HG03060 (cell line): Measurements from ENCODE around the gene SMIM15.

Experiments used
- ATAC-seq: cut with Tn5 transposase; IDR thresholded peaks from one replicate; pipeline ENCODE4 v1.9.1; 2021; ENCODE audit warnings: low read depth, moderate number of reproducible peaks; ENCODE audit not compliant: unreplicated experiment

Gene SMIM15

DNA sequence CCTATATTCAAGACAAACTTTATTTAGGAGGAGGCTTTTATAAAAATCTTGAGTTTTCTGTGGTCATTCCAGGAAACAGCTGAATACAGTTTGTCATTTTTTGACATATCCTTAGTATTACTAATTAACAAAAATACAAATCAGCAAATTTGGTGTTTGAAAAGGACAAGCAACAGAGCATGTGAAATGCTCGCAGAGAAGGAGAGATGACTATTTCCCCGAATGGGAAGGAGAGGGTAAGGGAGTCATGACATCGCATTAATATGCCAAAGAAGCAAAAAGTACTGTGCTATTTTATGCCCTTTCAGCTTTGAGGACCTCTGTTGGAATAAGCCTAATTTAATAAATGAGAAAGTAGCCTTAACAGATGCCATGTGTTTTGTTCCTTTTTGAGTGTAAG lies 1.8 kb downstream of the SMIM15 start:
- no peak for ATAC-seq

DNA sequence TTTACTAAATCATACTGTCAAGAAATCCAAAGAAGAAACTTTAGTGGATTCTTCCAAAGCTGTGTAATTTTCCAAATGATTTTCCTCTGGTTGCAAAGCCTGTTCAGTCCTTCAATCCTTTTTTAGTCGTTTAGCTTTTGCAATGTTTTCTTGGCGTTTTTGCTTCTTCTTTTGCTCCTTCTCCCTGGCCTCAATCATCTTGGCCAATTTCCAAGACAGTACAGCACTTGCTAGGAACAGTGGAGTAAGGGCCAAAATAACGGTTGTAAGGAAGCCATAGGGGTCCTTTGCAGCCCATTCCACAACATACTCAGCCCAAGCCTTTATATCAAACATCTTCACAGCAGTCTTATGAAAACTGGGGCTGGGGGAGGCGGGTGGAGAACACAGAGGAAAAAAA lies 2.4 kb downstream of the SMIM15 start:
- ATAC-seq, result no peak

DNA sequence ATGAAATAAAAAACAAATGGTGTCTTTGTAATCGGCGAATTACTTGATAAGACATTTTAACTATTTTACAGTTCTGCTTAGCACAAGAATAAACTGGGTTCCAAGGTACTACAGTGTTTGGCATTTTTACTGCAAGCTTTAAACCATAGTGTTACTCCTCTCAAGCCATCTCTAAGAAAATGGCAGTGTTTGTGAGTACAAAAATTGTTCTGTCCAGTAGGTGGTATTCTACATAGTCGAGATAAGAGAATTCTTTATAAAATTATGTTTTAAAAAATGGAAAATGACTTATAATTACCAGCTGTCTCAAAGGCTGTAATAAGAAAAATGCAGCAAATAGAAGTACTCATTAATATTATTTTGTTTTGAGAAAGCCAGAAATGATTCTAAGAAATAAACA lies 3.2 kb downstream of the SMIM15 start:
- ATAC-seq, result no peak

DNA sequence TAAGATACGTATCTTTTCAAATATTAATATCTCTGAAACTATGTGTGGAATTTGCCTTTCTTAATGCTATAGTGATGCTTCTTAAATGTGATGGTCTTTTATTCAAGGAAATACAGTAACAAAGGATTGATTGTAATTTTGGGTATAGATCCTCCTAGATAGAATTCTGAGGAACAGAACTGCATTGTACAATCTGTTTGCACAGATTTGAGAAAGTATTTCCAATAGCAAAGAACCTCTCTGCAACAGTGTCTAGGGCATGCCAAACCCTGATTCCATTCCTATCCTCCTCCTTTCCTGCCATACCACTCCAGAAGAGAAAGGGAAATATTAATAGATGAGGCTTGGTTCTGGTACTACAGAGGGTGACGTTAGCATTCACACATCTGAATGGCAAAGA lies 10.4 kb downstream of the SMIM15 start:
- ATAC-seq, result no peak

DNA sequence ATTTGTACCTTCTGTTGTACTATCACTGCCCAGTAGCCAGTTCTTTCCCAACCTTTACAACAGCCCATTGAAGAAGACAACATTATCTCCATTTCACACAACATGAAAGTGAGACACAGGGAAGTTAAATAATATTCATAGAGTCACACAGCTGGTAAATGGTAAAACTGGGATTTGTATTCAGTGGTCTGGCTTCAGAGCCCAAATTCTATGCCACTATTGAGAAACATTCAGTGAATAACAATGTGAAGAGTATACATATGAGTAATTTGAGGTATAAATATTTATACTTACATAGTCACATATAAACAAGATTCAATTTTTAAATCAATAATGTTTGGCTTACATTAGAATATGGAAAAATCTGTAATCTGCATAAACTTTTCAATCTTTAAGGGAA lies 13.8 kb downstream of the SMIM15 start:
- no peak for ATAC-seq

DNA sequence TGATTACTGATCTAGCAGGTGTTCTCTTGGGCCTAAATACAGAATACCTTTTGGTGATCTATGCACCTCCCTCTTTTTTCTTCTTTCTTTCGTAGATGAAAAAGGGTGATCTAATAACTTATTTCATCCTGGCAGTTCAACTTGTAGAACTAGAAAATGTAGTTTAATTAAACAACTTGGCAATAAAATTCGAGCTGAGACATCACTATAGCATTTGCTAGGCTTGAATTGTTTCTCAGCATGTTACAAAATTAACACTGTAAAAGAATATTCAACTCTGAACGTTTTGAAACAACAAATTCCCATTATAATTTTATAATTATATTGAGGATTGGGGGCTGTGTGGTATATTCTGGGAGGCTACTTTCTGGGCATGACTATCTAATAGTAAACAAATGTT lies 19.5 kb downstream of the SMIM15 start:
- ATAC-seq, result no peak

DNA sequence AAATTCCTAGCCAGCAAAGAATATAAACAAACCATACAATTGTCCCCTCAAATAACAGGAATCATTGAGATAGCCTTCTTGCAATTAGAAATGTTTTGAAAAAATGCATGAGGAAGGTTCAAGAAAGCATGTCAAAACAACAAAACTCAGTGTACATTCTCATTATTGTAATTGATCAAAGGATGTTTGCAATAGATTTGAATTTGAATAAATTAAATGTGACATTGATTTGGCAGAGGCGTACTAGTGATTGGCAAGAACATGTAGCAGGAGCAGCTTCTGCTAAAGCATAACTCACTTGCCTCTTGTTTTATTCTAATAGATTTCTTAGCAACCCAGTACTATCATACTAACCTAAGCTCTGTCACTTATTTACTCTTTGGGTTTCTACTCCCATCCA lies 19.9 kb downstream of the SMIM15 start:
- ATAC-seq, result no peak

DNA sequence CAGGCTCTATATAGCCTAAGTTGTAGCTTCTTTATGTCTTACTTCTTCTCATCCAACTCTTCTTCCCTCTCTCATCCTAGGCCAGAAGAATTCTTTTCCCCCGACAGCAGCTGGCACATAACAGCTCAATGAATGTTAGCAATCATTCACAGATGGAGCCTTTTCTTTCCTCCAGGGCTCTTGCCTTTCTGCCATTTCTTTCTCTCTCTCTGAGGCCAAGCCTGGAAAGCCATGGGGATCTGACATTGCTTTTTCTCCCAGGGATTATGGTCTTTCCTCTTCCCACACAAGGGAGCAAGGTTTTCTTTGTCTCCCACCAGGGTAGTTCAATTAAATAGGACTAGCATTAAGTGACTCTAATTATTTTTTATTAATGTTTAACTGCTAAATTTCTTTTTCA lies 20.5 kb downstream of the SMIM15 start:
- no peak for ATAC-seq

DNA sequence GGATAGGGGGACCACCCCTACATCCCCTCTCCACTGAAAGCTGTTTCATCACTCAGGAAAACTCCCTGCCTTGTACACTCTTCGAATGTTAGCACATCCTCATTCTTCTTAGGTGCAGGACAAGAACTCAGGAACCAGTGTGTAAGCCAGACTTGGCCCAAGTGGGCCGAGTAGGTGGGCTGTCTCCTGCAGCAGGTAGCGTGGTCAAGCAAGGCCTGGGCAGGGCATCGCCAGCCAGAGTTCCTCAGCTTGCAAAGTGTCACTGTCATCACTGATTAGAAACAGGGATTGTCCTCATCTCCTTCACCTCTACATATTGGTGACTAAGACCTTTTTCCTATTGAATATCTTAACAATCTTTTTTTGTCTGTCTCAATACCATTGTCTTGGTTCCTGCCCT lies 22.3 kb downstream of the SMIM15 start:
- ATAC-seq, result no peak

DNA sequence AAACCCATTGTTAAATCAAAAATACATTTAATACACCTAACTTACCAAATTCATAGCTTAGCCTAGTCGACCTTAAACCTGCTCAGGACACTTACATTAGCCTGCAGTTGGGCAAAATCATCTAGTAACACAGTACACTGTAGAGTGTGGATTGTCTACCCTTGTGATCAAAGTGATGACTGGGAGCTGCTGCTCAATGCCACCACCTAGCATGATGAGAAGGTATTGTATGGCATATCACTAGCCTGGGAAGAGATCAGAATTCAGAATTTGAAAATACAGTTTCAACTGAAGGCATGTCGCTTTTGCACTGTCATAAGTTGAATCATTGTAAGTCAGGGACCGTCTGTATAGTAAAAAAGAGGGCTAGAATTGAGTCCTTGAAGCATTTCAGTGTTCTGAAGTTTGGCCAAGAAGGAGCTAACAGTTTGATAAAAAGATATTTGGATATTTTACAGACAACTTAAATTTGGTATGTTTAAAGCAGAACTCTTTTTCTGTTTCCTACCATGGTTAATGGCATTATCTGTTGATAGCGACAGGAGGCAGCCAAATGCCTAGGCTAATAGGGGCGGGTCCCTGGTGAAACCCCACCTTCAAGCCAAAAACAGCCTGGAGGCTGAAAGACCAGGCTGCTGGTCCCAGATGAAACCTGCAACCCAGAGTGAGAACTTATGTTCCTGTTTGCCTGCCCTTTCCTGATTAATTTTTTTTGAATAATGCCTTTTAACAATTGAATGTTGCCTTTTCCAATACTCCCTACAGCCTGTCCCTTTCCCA lies 23.0 kb downstream of the SMIM15 start:
- no peak for ATAC-seq

DNA sequence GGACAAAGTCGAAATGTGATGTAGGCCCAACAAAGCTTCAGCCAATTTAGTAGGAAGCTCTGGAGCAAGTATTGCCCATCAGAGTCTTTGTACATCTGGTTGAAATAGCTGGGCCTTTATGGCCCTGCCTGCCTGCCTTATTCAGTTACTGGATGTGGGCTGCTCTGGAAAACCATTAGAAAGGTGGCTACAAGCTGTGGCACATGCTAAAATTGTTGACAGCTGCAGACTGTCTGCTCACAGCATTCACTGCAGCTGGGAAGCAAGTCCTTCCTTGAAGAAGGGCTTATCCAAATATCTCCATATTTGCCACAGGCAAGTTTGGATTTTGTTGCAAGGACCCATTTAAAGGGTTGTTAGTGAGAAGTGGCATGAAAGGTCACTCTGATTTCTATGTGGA lies 24.4 kb downstream of the SMIM15 start:
- ATAC-seq, result no peak

DNA sequence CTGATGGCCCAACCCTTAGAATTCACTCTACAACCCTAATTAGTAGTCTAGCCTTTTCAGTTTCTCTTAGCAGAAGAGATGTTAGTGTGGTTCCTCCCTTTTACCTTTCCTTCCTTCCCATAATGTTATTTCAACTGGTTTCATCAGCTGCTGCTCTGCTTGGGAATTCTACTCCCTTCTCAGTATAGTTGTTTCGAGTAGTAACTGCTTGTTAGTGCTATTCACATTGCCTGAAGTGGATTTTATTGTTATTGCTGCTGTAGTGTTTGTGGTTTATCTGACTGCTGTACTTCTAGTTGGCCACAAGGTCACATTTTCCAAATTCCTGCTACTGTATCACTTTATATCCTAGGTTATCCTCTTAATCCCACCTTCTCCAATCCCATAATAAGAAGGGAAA lies 29.7 kb downstream of the SMIM15 start:
- ATAC-seq, result no peak

DNA sequence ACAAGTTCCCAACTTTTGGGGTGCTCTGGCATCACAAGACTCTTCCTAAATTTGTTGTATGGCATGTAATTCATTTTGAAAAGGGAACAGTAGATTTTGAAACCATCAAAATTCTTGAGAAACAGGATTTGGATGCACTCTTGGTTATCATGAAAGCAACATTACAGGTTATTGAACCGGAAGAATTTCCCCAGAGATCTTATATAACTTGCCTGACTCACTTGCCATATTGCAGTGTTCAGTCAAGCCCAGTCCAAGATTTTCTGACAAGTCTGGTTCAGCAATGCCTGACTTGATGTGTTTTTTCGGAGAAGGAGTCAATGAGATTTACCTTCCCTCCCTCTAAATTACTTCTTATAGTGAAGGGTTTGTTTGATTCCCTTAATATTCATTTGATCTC lies 32.0 kb downstream of the SMIM15 start:
- no peak for ATAC-seq

DNA sequence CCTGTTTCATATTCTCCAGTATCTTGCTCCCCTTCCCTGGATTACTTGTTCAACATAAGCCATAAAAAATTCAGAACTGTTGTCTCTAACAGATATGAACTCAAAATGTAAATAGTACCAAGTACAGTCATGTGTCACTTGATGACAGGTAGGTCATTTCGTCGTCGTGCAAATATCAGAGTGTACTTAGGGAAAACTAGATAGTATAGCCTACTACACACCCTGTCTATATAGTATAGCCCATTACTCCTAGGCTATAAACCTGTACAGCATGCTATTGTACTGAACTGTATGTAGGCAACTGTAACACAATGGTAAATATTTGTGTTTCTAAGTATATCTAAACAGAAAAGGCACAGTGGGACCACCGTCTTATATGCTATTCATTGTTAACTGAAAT lies 39.1 kb downstream of the SMIM15 start:
- no peak for ATAC-seq

DNA sequence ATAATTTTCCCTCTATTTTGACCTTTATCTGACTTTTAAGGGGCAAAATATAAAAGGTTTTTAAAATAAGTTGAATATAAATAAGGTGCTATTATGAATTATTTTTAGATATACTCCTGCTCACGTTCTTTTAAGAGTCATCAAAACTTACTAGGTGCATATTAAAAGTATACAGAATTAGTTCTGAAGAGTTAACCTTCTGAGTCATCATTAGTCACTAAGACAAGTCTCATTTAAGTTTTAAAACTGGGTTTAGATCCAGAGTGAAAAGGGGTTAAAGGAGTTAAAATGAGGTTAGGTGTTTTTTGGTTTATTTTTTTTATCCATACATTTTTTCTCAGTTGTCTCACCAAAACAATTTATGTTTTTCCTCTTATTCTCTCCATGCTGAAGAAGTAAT lies 41.7 kb downstream of the SMIM15 start:
- no peak for ATAC-seq

DNA sequence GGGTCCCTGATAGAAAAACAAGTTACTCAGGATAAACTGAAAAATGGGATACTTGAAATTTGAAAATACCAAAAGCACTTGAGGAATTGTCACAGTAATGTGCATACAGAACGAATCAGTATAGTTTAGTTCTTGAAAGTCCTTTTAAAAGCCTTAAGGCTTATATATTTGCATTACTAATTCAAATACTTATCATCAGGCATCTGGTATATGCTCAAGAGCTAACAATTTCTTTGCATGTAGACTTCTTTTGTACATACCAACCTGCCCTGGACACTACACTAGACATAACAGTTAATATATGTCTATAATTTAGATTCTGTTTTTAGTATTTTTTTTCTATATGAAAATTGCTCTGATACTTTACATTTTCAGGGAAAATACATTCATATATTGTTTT lies 43.2 kb downstream of the SMIM15 start:
- ATAC-seq, result no peak

DNA sequence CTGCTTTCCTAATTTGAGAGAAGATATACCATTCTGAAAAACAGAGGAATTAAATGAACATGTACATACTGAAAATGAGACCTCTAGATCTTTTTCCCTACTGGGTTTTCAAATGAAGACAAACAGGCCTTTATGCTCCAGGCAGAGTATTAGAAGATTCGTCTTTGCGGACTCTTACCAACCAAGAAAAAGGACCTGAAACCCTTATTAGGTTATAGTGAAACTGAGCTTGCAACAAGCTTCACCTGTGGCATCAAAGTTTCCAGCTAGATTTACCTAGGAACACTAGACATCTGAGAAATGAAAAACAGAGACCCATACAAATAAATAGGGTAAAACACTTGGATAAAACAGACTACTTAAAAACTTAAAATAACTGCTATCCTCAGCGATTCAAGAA lies 46.3 kb downstream of the SMIM15 start:
- no peak for ATAC-seq

DNA sequence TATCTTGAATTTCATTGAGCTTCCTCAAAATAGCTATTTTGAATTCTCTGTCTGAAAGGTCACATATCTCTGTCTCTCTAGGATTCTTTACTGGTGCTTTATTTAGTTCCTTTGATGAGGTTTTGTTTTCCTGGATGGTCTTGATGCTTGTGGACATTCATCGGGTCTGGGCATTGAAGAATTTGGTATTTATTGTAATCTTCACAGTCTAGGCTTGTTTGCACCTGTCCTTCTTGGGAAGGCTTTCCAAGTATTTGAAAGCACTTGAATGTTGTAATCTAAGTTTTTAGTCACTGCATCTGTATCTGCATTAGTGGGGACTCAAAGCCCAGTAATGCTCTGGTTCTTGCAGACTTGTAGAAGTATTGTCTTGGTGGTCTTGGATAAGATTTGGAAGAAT lies 47.8 kb downstream of the SMIM15 start:
- ATAC-seq, result no peak
